Measurements from ENCODE around the gene MAP3K7. TPM values are rescaled to one million over a fixed set of nuclear protein-coding genes. Genes with fewer than 3 reads are reported as not detected.
A peak's percentile ranks its signal among the peaks of the same experiment; 100 is the strongest.

The MAP3K7 gene
- total RNA-seq, 1 experiment from 2014 or later, result 27.8 TPM

- Mint-ChIP-seq H3K27me3 (ENCODE audit: unreplicated experiment) (no peaks in the 10 kb centered on the region), H3K4me3 (ENCODE audit: low read depth, unreplicated experiment) (no peak overlapping the region), H3K27ac (ENCODE audit: unreplicated experiment) (no peak overlapping the region), H3K36me3 (ENCODE audit: insufficient read depth, unreplicated experiment) (peaks cover 8% of the 10 kb centered on the region), H3K9me3 (ENCODE audit: low read depth, unreplicated experiment) (no peaks in the 10 kb centered on the region), H3K4me1 (ENCODE audit: low read depth, unreplicated experiment) (no peaks in the 10 kb centered on the region)
- TF ChIP-seq CTCF (IDR thresholded peaks at IDR 0.05; ENCODE audit: unreplicated experiment), result no peak
- intact Hi-C loops (cut with micrococcal nuclease; ENCODE audit: unreplicated experiment), result no loop called here
- no TSS peak for BruUV-seq (replicated peaks)
- CTCF ChIA-PET, result no interaction called here
- DNase-seq, result no peak
Observed at GRCh38 chr6:90525421-90525820, 61.5 kb downstream of the MAP3K7 start.

- Mint-ChIP-seq H3K36me3 (ENCODE audit: insufficient read depth, unreplicated experiment) (peaks cover 3% of the 10 kb centered on the region), H3K9me3 (ENCODE audit: low read depth, unreplicated experiment) (no peaks in the 10 kb centered on the region), H3K27ac (ENCODE audit: unreplicated experiment) (no peak overlapping the region), H3K27me3 (ENCODE audit: unreplicated experiment) (no peaks in the 10 kb centered on the region), H3K4me3 (ENCODE audit: low read depth, unreplicated experiment) (no peak overlapping the region), H3K4me1 (ENCODE audit: low read depth, unreplicated experiment) (no peaks in the 10 kb centered on the region)
- no TSS peak for BruUV-seq (replicated peaks)
- no peak for TF ChIP-seq CTCF (IDR thresholded peaks at IDR 0.05; ENCODE audit: unreplicated experiment)
- intact Hi-C loops (cut with micrococcal nuclease; ENCODE audit: unreplicated experiment), result no loop called here
- CTCF ChIA-PET, result no interaction called here
- no peak for DNase-seq
Observed at GRCh38 chr6:90523779-90524310, 63.0 kb downstream of the MAP3K7 start.

- intact Hi-C loops (cut with micrococcal nuclease; ENCODE audit: unreplicated experiment), result no loop called here
- no TSS peak for BruUV-seq (replicated peaks)
- Mint-ChIP-seq H3K9me3 (ENCODE audit: low read depth, unreplicated experiment) (no peaks in the 10 kb centered on the region), H3K4me1 (ENCODE audit: low read depth, unreplicated experiment) (no peaks in the 10 kb centered on the region), H3K27me3 (ENCODE audit: unreplicated experiment) (no peaks in the 10 kb centered on the region), H3K27ac (ENCODE audit: unreplicated experiment) (no peak overlapping the region), H3K4me3 (ENCODE audit: low read depth, unreplicated experiment) (no peak overlapping the region), H3K36me3 (ENCODE audit: insufficient read depth, unreplicated experiment) (no peaks in the 10 kb centered on the region)
- CTCF ChIA-PET, result no interaction called here
- no peak for TF ChIP-seq CTCF (IDR thresholded peaks at IDR 0.05; ENCODE audit: unreplicated experiment)
- no peak for DNase-seq
Observed at GRCh38 chr6:90521955-90522354, 64.9 kb downstream of the MAP3K7 start.

GRCh38 chr6:90516074-90516660 is 70.7 kb downstream of the MAP3K7 start:
- Mint-ChIP-seq H3K36me3 (ENCODE audit: insufficient read depth, unreplicated experiment) (peaks cover 6% of the 10 kb centered on the region), H3K4me3 (ENCODE audit: low read depth, unreplicated experiment) (no peak overlapping the region), H3K9me3 (ENCODE audit: low read depth, unreplicated experiment) (no peaks in the 10 kb centered on the region), H3K27ac (ENCODE audit: unreplicated experiment) (no peak overlapping the region), H3K4me1 (ENCODE audit: low read depth, unreplicated experiment) (no peaks in the 10 kb centered on the region), H3K27me3 (ENCODE audit: unreplicated experiment) (no peaks in the 10 kb centered on the region)
- no peak for TF ChIP-seq CTCF (IDR thresholded peaks at IDR 0.05; ENCODE audit: unreplicated experiment)
- CTCF ChIA-PET, result no interaction called here
- TSS peak; percentile 40 for BruUV-seq (replicated peaks)
- no peak for DNase-seq
- intact Hi-C loops (cut with micrococcal nuclease; ENCODE audit: unreplicated experiment), result no loop called here
